HG03457 (cell line): ENCODE measurements around the gene KLHL8.
"Not testable (repeated sequence)": the region's sequence is repeated elsewhere in the genome, so short reads cannot be mapped to it uniquely, and the experiment has no call there.

Experiments used
- ATAC-seq: cut with Tn5 transposase; IDR thresholded peaks from one replicate; pipeline ENCODE4 v1.9.1; 2021; ENCODE audit warnings: moderate number of reproducible peaks; ENCODE audit not compliant: unreplicated experiment

KLHL8 gene

GRCh38 chr4:87228262-87228860, 7.9 kb upstream of the KLHL8 start:
- no peak for ATAC-seq

- ATAC-seq, result no peak
These were observed 7.3 kb upstream of the KLHL8 start for GRCh38 chr4:87227751-87228151.

GRCh38 chr4:87225936-87226335, 5.5 kb upstream of the KLHL8 start:
- ATAC-seq, result no peak

GRCh38 chr4:87224141-87224923, 3.9 kb upstream of the KLHL8 start:
- ATAC-seq, result no peak

- ATAC-seq, result peak; percentile 30
These were observed 755 bp downstream of the KLHL8 start for GRCh38 chr4:87219632-87220093.

- ATAC-seq, result not testable (repeated sequence)
These were observed 3.1 kb downstream of the KLHL8 start for GRCh38 chr4:87217235-87217763.

GRCh38 chr4:87216469-87216868, 3.9 kb downstream of the KLHL8 start:
- ATAC-seq, result no peak

- no peak for ATAC-seq
These were observed 6.9 kb downstream of the KLHL8 start for GRCh38 chr4:87213421-87214075.

- ATAC-seq, result no peak
These were observed 9.0 kb downstream of the KLHL8 start for GRCh38 chr4:87211249-87211952.

- ATAC-seq, result peak; percentile 69
These were observed 10.7 kb downstream of the KLHL8 start for GRCh38 chr4:87209696-87210095.

GRCh38 chr4:87209182-87209581, 11.2 kb downstream of the KLHL8 start:
- ATAC-seq, result no peak

- ATAC-seq, result no peak
These were observed 15.9 kb downstream of the KLHL8 start for GRCh38 chr4:87204559-87204958.

- ATAC-seq, result no peak
These were observed 23.5 kb downstream of the KLHL8 start for GRCh38 chr4:87196927-87197326.

- no peak for ATAC-seq
These were observed 24.3 kb downstream of the KLHL8 start for GRCh38 chr4:87196146-87196545.

- no peak for ATAC-seq
These were observed 26.3 kb downstream of the KLHL8 start for GRCh38 chr4:87193958-87194675.

- ATAC-seq, result no peak
These were observed 28.1 kb downstream of the KLHL8 start for GRCh38 chr4:87192145-87192919.

GRCh38 chr4:87188932-87189331, 31.5 kb downstream of the KLHL8 start:
- no peak for ATAC-seq

GRCh38 chr4:87188048-87188447, 32.4 kb downstream of the KLHL8 start:
- ATAC-seq, result no peak

- ATAC-seq, result no peak
These were observed 35.1 kb downstream of the KLHL8 start for GRCh38 chr4:87185146-87185870.
